Left forelimb (tissue), 1 donor: ENCODE data around the gene AUTS2.

ENCODE experiments used
- DNase-seq: peaks from one replicate; pipeline ENCODE4 v3.0.0-alpha.2; 2018; ENCODE audit warnings: low spot score

The AUTS2 gene

DNA sequence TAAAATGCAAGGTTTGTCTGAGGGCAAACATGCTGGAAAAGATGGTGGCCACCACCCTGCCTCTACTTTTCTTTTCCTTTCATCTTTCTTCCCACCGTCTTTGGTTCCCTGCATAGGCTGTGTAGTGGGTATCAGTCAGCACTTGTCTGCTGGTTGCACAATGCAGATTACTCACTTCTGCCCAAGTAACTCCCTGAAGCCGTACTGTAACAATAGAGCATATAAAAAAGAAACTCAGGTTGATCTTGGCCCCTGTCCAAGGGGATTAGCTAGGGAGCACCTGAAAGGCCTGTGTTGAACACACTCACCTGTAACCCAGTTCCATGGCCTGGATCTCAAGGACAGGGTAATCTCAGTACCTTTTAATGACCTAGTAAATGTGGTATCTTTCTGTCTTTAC lies 1000.7 kb downstream of the AUTS2 start:
- DNase-seq, result no peak

DNA sequence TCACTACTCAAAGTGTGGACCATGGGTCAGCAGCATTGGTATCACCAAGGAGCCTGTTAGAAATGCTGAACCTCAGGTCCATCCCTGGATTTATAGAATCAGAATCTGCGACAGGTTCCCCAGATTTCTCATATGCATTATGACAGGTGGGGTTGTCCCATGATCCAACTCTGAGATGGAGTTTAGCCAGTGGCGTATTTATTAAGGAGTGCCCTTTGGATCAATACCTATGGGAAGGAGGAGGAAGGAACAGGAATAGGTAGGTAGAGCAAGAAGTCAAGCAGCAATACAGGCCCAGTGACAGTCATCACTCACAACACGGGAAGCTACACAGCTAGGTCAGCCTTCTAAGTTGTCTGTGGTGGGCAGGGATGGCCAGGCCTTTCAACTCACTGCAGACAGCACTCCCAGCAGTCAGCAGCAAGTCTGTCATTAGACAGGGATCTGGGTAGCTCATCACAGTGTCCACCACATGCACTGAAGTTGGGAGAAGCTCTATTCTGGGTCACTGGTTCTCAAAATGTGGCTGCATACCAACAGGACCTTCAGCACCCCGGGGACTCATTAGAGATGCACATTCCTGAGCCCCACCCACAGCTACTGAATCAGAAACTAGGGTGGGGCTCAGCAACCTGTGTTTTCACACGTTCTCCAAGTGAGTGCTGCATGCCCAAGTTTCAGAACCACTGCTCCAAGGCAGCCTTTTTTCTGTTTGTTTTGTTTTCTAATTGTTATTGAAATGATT lies 1001.3 kb downstream of the AUTS2 start:
- no peak for DNase-seq

DNA sequence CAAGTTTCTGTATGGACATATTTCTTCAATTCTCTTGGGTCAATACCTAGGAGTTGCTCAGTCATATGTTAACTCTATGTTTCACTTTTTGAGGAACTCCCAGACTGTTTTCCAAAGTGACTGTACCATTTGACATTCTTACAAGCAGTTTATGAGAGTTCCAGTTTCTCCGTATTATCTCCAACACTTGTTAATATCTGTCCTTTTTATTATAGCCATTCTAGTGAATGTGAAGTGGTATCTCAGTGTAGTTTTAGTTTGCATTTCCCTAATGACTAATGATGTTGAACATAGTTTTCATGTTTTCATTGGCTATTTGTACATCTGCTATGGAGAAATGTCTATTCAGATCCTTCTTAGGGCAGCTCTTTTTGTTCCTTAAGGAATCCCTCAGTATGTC lies 1002.7 kb downstream of the AUTS2 start:
- no peak for DNase-seq

DNA sequence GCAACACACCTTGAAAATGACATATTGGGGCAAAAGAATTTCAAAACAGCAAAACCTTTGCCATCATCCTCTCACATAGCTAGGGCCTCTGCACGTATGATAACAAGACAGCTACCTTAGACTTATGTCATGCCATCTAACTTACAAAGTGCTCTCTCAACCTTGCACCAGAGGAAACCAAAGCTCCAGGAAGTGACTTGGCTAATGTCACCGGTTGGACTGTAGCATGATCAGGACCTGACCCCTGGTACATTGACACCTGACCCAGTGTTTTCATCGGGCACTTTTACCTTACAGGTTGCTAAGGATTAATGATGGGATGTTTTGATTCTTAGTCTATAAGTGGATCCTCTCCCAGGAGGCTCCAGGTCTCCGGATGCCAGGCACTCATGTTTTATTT lies 1003.8 kb downstream of the AUTS2 start:
- no peak for DNase-seq

DNA sequence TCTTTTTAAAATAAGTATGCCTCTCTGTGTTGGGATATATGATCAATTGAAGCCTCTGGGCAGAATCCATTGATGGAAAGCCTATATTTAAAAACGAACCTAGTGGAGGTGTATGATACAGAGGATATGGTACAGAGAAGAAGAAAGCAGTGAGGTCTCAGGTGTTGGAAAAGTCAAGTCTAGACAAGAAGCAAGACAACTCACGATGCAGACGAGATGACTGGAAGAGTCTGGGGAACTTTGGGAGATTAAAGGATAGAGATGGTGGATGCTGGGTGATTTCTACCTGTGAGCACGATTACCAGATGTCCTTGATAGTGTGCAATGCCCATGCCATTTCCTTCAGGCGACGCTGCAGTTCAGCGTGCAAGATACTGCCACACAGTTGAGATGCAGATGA lies 1009.0 kb downstream of the AUTS2 start:
- DNase-seq, result no peak

DNA sequence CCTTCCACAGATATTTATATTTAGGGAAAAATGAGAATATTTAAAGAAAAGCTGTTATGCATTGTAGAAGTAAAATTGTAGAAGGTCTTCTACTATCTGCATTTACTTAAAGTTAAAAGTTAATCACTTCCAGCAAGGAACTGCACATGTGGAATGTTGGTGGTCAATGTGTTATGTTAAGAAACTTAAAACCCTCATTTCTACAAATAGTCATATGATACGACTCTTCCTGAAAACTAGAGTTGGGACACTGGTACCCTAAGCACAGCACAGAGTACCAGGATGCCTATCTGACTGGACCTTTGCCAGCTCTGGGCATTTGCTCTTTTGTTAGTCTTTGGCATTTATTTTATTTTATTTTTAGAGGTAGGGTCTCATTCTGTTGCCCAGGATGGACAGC lies 1009.5 kb downstream of the AUTS2 start:
- no peak for DNase-seq

DNA sequence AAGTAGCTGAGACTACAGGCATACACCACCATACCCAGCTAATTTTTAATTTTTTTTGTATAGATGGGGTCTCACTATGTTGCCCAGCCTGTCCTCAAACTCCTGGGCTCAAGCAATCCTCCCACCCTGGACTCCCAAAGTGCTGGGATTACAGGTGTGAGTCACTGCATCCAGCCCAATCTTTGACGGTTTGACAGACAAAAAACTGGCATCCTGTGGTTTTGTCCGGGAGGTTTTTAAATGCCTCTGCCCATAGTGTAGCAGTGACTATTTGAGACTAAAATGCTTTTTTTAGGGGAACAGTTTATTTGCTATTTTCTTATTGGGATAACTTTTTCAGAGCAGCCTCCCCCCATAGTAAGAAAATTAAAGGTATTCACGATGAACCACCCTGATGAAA lies 1010.0 kb downstream of the AUTS2 start:
- DNase-seq, result no peak

DNA sequence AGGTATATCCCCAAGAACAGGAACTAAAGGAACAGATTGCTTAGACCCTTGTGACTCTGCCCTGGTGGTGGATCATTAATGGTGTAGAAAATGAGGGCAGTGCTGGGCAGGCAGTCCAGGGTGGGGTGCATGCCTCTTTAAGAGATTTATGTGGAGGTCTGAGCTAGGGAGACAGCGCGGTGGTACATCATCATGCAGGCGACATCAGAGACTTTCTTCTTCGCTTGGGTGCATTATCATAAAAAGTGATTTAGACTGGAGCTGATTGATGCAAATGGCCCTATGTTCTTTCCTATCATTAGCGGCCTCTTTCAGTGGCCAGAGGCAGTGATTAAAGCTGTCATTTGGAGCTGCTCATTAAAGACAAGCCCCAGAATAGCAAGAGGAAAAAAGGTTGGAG lies 1014.5 kb downstream of the AUTS2 start:
- DNase-seq, result no peak

DNA sequence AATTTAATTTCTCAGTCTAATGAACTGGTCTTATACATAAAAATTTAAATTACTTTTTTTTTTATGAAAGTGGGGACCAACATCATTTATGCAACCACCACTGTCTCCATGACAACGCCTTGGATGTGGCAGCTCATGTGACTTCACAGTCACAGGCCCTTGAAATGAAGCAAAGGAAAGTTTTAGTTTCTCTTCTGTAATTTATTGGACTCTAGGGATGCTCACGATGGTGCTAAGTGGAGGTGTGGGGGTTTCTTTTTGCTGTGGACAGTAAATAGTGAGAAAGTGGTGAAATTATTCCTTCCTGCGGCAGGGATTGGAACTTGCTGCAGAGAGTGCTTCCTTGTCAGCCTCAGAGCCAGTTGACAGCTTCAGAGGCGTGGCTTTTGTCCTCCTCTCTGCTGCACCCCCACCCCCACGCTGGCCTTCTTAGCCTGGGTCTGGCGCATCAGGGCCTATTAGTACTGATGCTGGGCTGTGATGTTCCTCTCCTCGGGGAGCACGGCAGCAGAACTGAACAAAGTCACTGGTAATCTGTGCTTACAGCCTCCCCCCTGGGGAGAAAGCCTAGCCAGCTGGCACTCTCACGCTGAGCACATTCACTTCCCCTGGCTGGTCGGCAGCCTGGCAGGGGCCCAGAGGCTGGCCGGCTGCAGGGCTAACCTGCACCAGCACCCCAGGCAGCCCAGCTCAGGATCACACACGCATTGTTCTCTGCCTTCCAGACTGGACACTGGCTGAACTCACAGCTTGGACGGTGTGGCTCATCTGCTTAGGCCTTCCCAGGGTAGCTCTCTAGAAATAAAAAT lies 1016.2 kb downstream of the AUTS2 start:
- peak; percentile 89 for DNase-seq

DNA sequence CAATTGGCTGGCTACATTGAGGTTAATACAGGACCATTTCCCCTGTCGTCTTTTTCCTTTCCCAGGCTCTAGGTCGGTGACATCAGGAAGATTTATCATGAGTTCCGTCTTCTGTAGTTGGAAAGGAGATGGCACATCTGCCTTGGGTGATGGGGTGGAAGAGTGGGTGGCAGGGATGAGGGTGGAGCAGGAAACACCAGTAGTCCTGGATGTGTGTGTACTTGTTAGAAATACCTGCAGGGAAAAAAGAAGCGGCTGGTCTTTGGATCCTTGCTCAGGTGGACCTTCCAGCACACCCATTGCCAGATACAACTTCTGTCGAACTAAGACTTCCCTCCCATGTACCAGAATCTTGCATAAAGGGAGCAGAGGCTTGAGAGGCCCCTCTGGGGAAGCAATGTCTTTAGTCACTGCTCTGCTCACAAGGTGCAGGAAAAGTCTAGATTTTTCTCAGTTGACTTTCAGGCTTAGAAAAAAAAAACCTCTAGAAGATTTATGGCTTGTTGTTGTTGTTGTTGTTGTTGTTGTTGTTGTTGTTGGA lies 1016.9 kb downstream of the AUTS2 start:
- DNase-seq, result no peak

DNA sequence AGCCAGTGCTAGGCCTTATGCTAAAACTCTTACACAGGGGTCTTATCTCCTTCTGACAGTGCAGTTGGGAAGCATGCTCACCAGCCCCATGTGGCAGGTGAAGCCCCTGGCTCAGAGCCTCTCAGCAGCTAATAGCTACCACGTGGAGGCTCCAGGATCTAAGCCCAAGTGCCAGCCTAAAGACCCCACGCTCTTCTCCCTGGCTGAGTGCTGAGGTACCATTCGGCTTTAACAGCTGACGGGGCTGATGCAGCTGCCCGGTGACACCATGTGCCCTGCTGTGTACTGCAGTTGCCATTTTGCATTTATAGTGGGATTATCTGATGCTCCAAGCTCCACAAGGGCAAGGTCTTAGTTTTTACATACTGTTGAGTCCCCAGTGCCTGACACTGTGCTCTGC lies 1017.9 kb downstream of the AUTS2 start:
- no peak for DNase-seq

DNA sequence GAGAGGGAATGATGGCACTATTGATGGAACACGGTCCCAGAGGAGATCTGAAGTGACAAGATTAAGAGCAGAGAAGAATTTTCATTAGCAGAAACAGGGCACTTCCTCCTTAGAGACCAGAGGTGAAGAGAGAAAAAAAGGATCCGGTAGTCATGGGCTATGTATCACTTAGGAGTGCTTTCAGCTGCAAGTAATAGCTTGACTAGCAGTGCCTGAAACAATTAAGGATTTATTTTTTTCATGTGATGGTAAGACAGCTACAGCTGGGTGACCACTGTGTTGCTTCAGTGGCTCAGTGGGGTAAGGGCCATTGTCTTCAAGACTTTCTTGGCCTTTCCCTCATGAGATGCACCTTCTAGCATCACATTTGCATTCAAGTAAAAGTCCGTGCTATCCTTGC lies 1018.5 kb downstream of the AUTS2 start:
- DNase-seq, result no peak

DNA sequence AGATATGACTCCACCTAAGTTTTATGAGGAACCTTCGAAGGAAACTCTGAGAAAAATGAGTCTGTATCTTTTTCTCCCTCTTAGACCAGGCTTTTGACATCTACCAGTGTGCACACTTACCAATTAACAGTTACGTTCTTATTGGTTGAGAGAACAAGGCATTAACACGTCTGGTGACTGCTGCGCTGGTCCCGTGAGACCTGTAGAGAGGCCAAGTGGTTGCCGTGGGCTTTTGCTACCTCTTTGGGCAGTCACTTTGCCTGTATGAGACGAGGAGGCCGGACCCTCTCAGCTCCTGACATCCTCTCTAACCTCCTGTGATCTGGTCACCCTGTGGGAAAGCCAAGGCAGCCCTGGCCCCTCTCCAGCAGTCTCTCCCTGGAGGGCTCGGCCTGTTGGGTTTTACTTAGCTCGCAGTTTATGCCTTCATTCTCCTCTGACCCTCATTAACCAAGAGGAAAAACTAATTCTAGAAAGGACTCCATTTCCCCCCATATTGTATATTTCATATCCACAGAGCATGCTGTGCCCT lies 1019.8 kb downstream of the AUTS2 start:
- DNase-seq, result no peak

DNA sequence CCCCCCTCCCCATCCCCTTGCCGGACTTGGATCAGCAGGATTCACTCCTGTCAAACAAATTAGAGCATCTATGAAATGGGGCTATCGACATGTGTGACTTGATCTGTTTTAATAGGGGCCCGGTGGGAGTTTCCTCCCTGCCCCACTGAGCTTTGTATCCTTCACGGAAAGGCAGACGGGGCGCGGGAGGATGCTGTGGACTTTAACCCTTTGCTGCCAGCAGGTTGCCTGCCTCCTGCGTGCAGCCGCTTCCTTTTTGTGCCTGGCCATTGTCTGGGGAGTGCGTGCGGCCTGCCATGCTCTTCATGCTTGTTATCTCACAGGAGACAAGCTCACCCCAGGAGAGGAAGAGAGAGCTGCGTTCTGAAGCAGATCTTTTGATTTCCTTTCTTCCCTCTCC lies 1020.9 kb downstream of the AUTS2 start:
- DNase-seq, result no peak

DNA sequence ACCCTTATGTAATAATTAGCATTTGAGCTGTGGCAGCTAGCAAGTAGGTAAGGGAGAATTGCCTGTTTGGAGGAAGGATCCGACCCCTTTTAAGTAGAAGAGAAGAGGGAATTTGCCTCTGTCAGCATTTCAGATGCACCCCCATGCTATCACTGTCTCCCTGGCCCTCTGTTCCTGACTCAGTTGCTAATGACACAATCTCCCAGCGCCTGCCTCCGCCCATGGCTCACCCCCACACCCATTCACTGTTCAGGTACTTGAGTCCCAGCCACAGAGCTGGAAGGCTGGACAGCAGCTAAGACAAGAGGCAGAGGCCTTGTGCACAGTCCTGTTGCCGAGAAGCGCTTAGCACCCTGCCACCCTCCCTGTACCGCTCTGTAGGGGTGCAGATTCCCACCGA lies 1021.4 kb downstream of the AUTS2 start:
- DNase-seq, result no peak

DNA sequence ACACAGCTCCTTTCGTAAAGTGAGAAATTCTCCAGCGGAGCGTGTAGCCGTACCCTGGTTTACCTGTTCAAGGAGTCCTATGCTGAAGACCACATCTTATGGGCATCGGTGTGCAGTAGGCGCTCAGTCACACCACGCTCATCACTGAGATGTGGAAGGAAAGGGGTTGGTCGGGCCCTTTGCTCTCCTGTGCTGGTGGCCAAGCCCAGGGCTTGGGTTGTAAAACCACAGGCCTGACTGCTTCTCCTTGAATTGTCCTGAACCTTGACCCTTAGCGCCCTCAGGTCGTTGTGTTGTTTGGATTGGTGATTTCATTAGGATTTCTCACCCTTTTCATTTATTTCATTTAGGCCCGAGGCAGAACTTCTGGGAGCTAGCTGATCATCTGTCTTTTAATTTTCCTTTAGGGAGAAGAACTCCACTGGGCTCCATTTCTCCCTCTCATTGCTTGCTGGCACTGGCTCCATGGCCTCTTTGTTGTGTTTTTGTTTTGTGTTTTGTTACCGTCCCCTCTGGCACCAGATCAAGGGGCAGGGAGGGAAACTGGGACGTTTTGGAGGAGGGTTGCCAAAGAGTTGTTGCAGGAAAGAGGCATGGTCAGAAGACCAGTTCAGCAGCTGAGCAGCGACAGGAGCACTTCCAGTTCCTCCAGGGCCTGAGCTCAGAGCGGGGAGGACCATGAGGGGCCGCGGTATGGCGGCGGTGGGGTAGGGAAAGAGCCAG lies 1022.2 kb downstream of the AUTS2 start:
- no peak for DNase-seq

DNA sequence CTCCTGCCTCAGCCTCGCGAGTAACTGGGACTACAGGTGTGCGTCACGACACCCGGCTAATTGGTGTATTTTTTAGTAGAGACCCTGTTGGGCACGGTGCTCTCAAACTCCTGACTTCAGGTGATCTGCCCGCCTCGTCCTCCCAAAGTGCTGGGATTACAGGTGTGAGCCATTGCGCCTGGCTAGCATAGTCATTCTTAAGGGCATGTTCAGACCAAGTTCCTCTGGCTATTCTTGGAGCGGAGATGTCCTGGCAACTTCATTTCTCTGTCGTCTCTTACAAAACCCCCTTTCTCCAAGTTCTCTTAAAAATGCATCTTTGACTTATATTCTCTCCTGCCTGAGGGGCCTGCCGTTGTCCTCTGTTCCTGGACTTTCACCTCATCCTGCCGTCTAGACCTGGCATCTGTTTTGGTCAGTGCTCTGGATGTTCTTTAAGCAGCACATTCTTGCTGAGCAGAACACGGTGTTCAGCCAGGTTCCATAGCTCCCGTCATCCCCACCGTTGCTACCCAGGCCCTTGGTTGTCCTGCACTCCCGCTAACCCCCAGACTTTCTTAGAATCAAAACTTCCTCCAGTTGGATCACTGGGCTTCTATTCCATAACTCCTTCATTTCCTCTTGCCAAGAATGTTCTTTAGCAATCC lies 1023.8 kb downstream of the AUTS2 start:
- DNase-seq, result no peak

DNA sequence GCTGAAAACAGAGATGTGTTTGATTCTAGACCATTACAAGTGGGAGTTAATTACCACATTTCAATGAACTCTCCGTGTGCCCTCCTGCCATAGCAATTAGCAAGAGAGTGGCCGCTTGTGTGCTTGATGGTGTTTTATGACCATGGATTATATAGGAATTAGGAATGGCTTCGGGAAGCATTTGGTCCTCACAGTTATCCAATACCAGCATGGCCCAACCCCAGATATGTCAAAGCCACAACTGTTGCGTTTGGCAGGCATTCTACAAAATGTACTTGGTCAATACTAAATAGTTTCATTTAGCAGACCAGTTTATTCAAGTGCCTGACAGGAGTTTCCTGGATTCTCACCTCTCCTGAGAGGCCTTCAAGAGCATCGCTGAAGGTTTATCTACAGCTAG lies 1024.7 kb downstream of the AUTS2 start:
- DNase-seq, result no peak

DNA sequence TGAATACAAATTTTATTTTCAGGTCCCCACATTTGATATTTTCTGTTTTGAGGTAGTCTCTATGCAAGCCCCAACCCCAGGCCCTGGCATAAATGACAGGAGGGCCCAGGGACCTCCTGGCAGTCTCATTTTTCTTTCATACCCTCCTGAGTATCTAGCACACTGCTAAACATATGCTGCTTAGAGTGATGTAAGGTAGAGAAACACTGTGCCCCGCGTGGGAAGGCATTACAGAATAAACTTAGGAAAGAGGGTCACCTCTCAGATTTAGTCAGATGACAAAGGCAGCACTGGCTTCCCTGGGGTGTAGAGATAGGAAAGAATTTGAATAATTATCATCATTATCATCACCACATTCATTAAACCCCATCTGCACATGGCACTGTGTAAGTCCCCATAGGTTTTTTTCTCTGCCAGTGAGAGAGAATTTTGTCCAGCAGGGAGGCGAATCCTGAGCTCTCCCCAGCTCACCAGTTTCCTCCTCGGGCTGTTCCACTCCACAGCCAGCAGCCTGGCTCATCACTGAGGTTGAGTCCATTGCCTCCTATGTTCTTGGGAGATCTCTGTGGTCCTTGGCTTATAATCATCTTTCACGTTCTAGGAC lies 1026.3 kb downstream of the AUTS2 start:
- no peak for DNase-seq

DNA sequence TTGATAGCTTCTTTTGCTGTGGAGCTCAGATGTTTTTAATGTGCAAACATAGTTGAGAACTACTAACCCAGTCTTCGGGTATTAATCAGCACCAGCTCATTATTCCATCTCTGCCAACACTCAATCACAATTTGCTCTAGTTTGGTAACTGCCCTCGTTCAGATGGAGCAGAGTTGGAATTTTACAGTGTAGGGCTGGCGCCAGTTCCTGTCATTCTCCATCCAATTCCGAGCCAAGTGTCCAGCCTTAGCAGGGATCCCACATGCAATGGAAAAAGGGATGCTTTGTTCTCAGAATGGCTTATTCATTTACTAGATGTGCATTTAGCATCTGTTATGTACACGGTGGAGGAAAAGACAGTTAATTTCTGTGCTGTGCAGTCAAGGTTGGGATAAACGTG lies 1029.2 kb downstream of the AUTS2 start:
- DNase-seq, result no peak

DNA sequence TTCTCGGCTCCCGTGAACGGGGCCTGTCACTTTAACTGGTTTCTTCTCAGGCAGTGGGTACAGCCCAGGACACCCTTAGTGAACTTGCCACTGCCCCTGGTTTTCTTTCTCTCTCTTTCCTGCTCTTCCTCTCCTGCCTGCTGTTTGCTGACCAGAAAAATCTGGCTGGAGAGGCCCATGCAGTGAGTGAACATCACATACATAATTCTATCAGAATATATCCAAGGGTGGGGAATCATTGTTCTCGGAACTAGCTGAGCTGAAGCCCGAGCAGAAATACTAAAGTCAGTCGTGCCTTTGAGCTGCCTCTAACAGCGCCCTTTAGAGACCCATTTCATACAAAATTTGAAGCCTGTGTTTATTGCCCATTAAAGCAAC lies 1032.2 kb downstream of the AUTS2 start:
- DNase-seq, result no peak
